ENCODE data around the gene SCUBE3. TPM values are rescaled to one million over a fixed set of nuclear protein-coding genes. Genes with fewer than 3 reads are reported as not detected.
A peak's percentile ranks its signal among the peaks of the same experiment; 100 is the strongest.

Gene SCUBE3
- total and polyA plus RNA-seq, 2 of the 13 experiments (the other 11 are each of a cell fraction or from before 2014, with no cell fraction given), result not detected

GRCh38 chr6:35260591-35261570 is 47.1 kb downstream of the SCUBE3 start (continued):
- TF ChIP-seq ZNF431 (CRISPR knock-in tag; IDR thresholded peaks at IDR 0.05; ENCODE audit: borderline replicate concordance, low read depth), result no peak

- POLR2A ChIA-PET, result no interaction called here
- H3K9me3 ChIP-seq (ENCODE audit: low read length), result no peaks in the 10 kb centered on the region
- WGBS (ENCODE audit: low lambda C conversion rate), result 65% methylated on average over 1 of the region's 2 CpGs
- no peak overlapping the region for H3K27ac ChIP-seq (ENCODE audit: extremely low read length, insufficient read depth, low read length)
- H2AFZ ChIP-seq (ENCODE audit: low read length), result no peak overlapping the region
- CTCF ChIA-PET (ENCODE audit: low intra/inter-chr PET ratio, low total read pairs), result no interaction called here
- H3K4me3 ChIP-seq (replicated peaks in 1 of 3; ENCODE audit: insufficient read depth in 1 of 3, low read depth in 2 of 3, low read length in 3 of 3), result no peak overlapping the region
- FAIRE-seq, result no peak
- intact Hi-C loops (cut with micrococcal nuclease; ENCODE audit: unreplicated experiment) (no loop called here), in situ Hi-C loops (cut with HindIII; ENCODE audit: extremely low pct_ligation_motif_present, low pct_unique_long_range_greater_than_20kb) (no loop called here)
- no peaks in the 10 kb centered on the region for H4K20me1 ChIP-seq (ENCODE audit: insufficient read depth, low read length)
- TF ChIP-seq RFX5 (IDR thresholded peaks at IDR 0.05; ENCODE audit: low read depth, low read length) (no peak), HNF1B (CRISPR knock-in tag; IDR thresholded peaks at IDR 0.05) (no peak), HNF1A (IDR thresholded peaks at IDR 0.05; ENCODE audit: low read depth) (no peak), HNF1A (CRISPR knock-in tag; IDR thresholded peaks at IDR 0.05; ENCODE audit: borderline replicate concordance) (no peak), CEBPB (IDR thresholded peaks at IDR 0.05; ENCODE audit: borderline replicate concordance, low read depth, low read length) (peak; percentile 32; the same call in 1 of the 2 replicates), ZNF577 (CRISPR knock-in tag; IDR thresholded peaks at IDR 0.05; ENCODE audit: borderline replicate concordance, low read depth) (no peak), ZNF616 (CRISPR knock-in tag; IDR thresholded peaks at IDR 0.05; ENCODE audit: low read depth) (no peak), AGO2 (optimal IDR thresholded peaks at IDR 0.05; ENCODE audit: low read depth, low read length) (no peak), SKIL (CRISPR knock-in tag; IDR thresholded peaks at IDR 0.05; ENCODE audit: borderline replicate concordance) (no peak)
- no peak overlapping the region for H3K9ac ChIP-seq (ENCODE audit: insufficient read depth, low read depth, low read length)
- BruUV-seq (replicated peaks), result no TSS peak
- no peak for ATAC-seq
- no peak overlapping the region for H3K4me2 ChIP-seq (ENCODE audit: low read depth, low read length)
- H3K27me3 ChIP-seq (ENCODE audit: control insufficient read depth in 1 of 2, insufficient read depth in 2 of 2, low read length in 2 of 2), result no peaks in the 10 kb centered on the region; a peak in 1 of 5 replicates
- no peaks in the 10 kb centered on the region for H3K36me3 ChIP-seq (replicated peaks in 1 of 2; ENCODE audit: control insufficient read depth in 1 of 2, insufficient read depth in 2 of 2, low read length in 2 of 2)
- peaks cover 7% of the 10 kb centered on the region for H3K79me2 ChIP-seq (ENCODE audit: insufficient read depth, low read length)
- H3K4me1 ChIP-seq (ENCODE audit: insufficient read depth, low read length), result peaks cover 49% of the 10 kb centered on the region
- no peak for DNase-seq (ENCODE audit: low spot score)
Observed at GRCh38 chr6:35262596-35262995, 48.8 kb downstream of the SCUBE3 start.
